ENCODE results near the gene CCDC88C. TPM values are rescaled to one million over a fixed set of nuclear protein-coding genes. Genes with fewer than 3 reads are reported as not detected.
A peak's percentile ranks its signal among the peaks of the same experiment; 100 is the strongest.

The CCDC88C gene
- total RNA-seq, 1 donor, result under 0.01 TPM

GRCh38 chr14:91237219-91237618 is 180.4 kb downstream of the CCDC88C start:
- TF ChIP-seq CTCF (IDR thresholded peaks at IDR 0.05; ENCODE audit: insufficient read depth, low read length), result no peak
- peak; percentile 46 for DNase-seq (ENCODE audit: low read depth)
- no peak overlapping the region for H3K4me3 ChIP-seq (ENCODE audit: low read depth, low read length)

GRCh38 chr14:91235841-91236240 is 181.8 kb downstream of the CCDC88C start:
- H3K4me3 ChIP-seq (ENCODE audit: low read depth, low read length), result no peak overlapping the region
- TF ChIP-seq CTCF (IDR thresholded peaks at IDR 0.05; ENCODE audit: insufficient read depth, low read length), result no peak
- DNase-seq (ENCODE audit: low read depth), result no peak

- no peak for DNase-seq (ENCODE audit: low read depth)
Observed at GRCh38 chr14:91234791-91235114, 182.9 kb downstream of the CCDC88C start.

GRCh38 chr14:91233936-91234790 is 183.5 kb downstream of the CCDC88C start:
- TF ChIP-seq CTCF (IDR thresholded peaks at IDR 0.05; ENCODE audit: insufficient read depth, low read length), result no peak
- H3K4me3 ChIP-seq (ENCODE audit: low read depth, low read length), result no peak overlapping the region
- DNase-seq (ENCODE audit: low read depth), result no peak

More at GRCh38 chr14:91234791-91235114, 182.9 kb downstream of the CCDC88C start:
- no peak for TF ChIP-seq CTCF (IDR thresholded peaks at IDR 0.05; ENCODE audit: insufficient read depth, low read length)
- H3K4me3 ChIP-seq (ENCODE audit: low read depth, low read length), result no peak overlapping the region

- no peak overlapping the region for H3K4me3 ChIP-seq (ENCODE audit: low read depth, low read length)
- TF ChIP-seq CTCF (IDR thresholded peaks at IDR 0.05; ENCODE audit: insufficient read depth, low read length), result no peak
- no peak for DNase-seq (ENCODE audit: low read depth)
Observed at GRCh38 chr14:91232603-91233002, 185.0 kb downstream of the CCDC88C start.

- no peak for TF ChIP-seq CTCF (IDR thresholded peaks at IDR 0.05; ENCODE audit: insufficient read depth, low read length)
- H3K4me3 ChIP-seq (ENCODE audit: low read depth, low read length), result no peak overlapping the region
- DNase-seq (ENCODE audit: low read depth), result no peak
Observed at GRCh38 chr14:91232052-91232451, 185.6 kb downstream of the CCDC88C start.

- DNase-seq (ENCODE audit: low read depth), result no peak
Observed at GRCh38 chr14:91231446-91231845, 186.2 kb downstream of the CCDC88C start.

More at GRCh38 chr14:91231446-91231845, 186.2 kb downstream of the CCDC88C start:
- no peak overlapping the region for H3K4me3 ChIP-seq (ENCODE audit: low read depth, low read length)
- TF ChIP-seq CTCF (IDR thresholded peaks at IDR 0.05; ENCODE audit: insufficient read depth, low read length), result no peak

Measured in fibroblast of the aortic adventitia (primary cell).